ENCODE results near the gene SEC23B. TPM values are rescaled to one million over a fixed set of nuclear protein-coding genes. Genes with fewer than 3 reads are reported as not detected.

Gene SEC23B
- total RNA-seq, 2 experiments from 2014 or later: 90.6 to 97.1 TPM

GRCh38 chr20:18566892-18567738 is 59.4 kb downstream of the SEC23B start, which contains the start of gene SMIM26:
TSS of gene SMIM26 (plus strand) at chr20:18567432. CDS start at chr20:18567479, 47 bp downstream.
- Mint-ChIP-seq H3K27ac (peak within 1 kb of the TSS; percentile 91), H3K36me3 (peaks cover 22% of the 10 kb centered on the region), H3K4me1 (ENCODE audit: low read depth) (peaks cover 11% of the 10 kb centered on the region), H3K27me3 (no peaks in the 10 kb centered on the region), H3K4me3 (peak within 1 kb of the TSS; percentile 90), H3K9me3 (no peaks in the 10 kb centered on the region)
- intact Hi-C loops (cut with micrococcal nuclease): loop anchor here (1.0 to 5.0 kb wide), 9 partner anchors 20 to 600 kb away; partner anchors contain the start of genes DZANK1, MGME1, POLR3F and RBBP9
- CTCF ChIA-PET: interaction anchor here (0.6 kb wide), 1 partner anchor 59 kb away, joined by 3 read pairs; no protein-coding TSS in a partner anchor
- POLR2A ChIA-PET: interaction anchor here (0.8 to 3.0 kb wide), 2 partner anchors 59 to 99 kb away, joined by 3 to 14 read pairs; partner anchors contain the start of gene SEC23B
- DNase-seq: peak; percentile 96

- Mint-ChIP-seq H3K27me3 (no peaks in the 10 kb centered on the region), H3K36me3 (peaks cover 19% of the 10 kb centered on the region), H3K4me1 (ENCODE audit: low read depth) (peaks cover 15% of the 10 kb centered on the region), H3K27ac (peak overlapping the region; percentile 91), H3K9me3 (no peaks in the 10 kb centered on the region), H3K4me3 (peak overlapping the region; percentile 90)
- DNase-seq: no peak
- intact Hi-C loops (cut with micrococcal nuclease): loop anchor here (1.0 to 5.0 kb wide), 9 partner anchors 20 to 600 kb away; partner anchors contain the start of genes DZANK1, MGME1, POLR3F and RBBP9
- POLR2A ChIA-PET: interaction anchor here (3.0 kb wide), 1 partner anchor 60 kb away, joined by 14 read pairs; the partner anchor contains the start of gene SEC23B
- CTCF ChIA-PET: no interaction called here
These were observed 60.0 kb downstream of the SEC23B start for GRCh38 chr20:18567739-18568091.

GRCh38 chr20:18571009-18571408 is 63.3 kb downstream of the SEC23B start:
- ChIA-PET CTCF (no interaction called here), POLR2A (no interaction called here)
- Mint-ChIP-seq H3K27me3 (no peaks in the 10 kb centered on the region), H3K9me3 (no peaks in the 10 kb centered on the region), H3K36me3 (peaks cover 16% of the 10 kb centered on the region), H3K4me1 (ENCODE audit: low read depth) (peaks cover 15% of the 10 kb centered on the region), H3K4me3 (no peak overlapping the region), H3K27ac (no peak overlapping the region)
- no peak for DNase-seq
- intact Hi-C loops (cut with micrococcal nuclease): no loop called here

- intact Hi-C loops (cut with micrococcal nuclease): no loop called here
- Mint-ChIP-seq H3K9me3 (no peaks in the 10 kb centered on the region), H3K4me1 (ENCODE audit: low read depth) (peaks cover 11% of the 10 kb centered on the region), H3K27ac (no peak overlapping the region), H3K27me3 (no peaks in the 10 kb centered on the region), H3K4me3 (no peak overlapping the region), H3K36me3 (peaks cover 16% of the 10 kb centered on the region)
- CTCF ChIA-PET: no interaction called here
- POLR2A ChIA-PET: no interaction called here
- DNase-seq: no peak
These were observed 63.8 kb downstream of the SEC23B start for GRCh38 chr20:18571578-18571977.

- Mint-ChIP-seq H3K4me1 (ENCODE audit: low read depth) (no peaks in the 10 kb centered on the region), H3K27me3 (peaks cover 1% of the 10 kb centered on the region)
These were observed 70.2 kb downstream of the SEC23B start for GRCh38 chr20:18577942-18578341.

GRCh38 chr20:18578581-18578980 is 70.8 kb downstream of the SEC23B start:
- CTCF ChIA-PET: interaction anchor here (1.3 kb wide), 1 partner anchor 8 kb away, joined by 3 read pairs; no protein-coding TSS in a partner anchor
- Mint-ChIP-seq H3K27me3 (peaks cover 1% of the 10 kb centered on the region), H3K27ac (no peak overlapping the region), H3K9me3 (no peaks in the 10 kb centered on the region), H3K4me1 (ENCODE audit: low read depth) (no peaks in the 10 kb centered on the region), H3K36me3 (no peaks in the 10 kb centered on the region), H3K4me3 (no peak overlapping the region)
- intact Hi-C loops (cut with micrococcal nuclease): no loop called here
- POLR2A ChIA-PET: no interaction called here
- no peak for DNase-seq

More at GRCh38 chr20:18577942-18578341, 70.2 kb downstream of the SEC23B start:
- ChIA-PET POLR2A (no interaction called here), CTCF (interaction anchor here (1.3 kb wide), 1 partner anchor 8 kb away, joined by 3 read pairs; no protein-coding TSS in a partner anchor)
- H3K36me3 Mint-ChIP-seq: no peaks in the 10 kb centered on the region
- intact Hi-C loops (cut with micrococcal nuclease): no loop called here
- H3K4me3 Mint-ChIP-seq: no peak overlapping the region
- DNase-seq: no peak
- H3K9me3 Mint-ChIP-seq: no peaks in the 10 kb centered on the region
- H3K27ac Mint-ChIP-seq: no peak overlapping the region

- Mint-ChIP-seq H3K9me3 (no peaks in the 10 kb centered on the region), H3K36me3 (no peaks in the 10 kb centered on the region), H3K27ac (no peak overlapping the region), H3K4me3 (no peak overlapping the region), H3K4me1 (ENCODE audit: low read depth) (no peaks in the 10 kb centered on the region), H3K27me3 (peaks cover 6% of the 10 kb centered on the region)
- CTCF ChIA-PET: interaction anchor here (1.0 kb wide), 1 partner anchor 8 kb away, joined by 3 read pairs; no protein-coding TSS in a partner anchor
- intact Hi-C loops (cut with micrococcal nuclease): no loop called here
- POLR2A ChIA-PET: no interaction called here
- DNase-seq: no peak
These were observed 72.3 kb downstream of the SEC23B start for GRCh38 chr20:18580012-18580411.

GRCh38 chr20:18585134-18585533 is 77.4 kb downstream of the SEC23B start:
- intact Hi-C loops (cut with micrococcal nuclease): no loop called here
- Mint-ChIP-seq H3K27me3 (peaks cover 6% of the 10 kb centered on the region), H3K36me3 (no peaks in the 10 kb centered on the region), H3K27ac (no peak overlapping the region), H3K9me3 (no peaks in the 10 kb centered on the region), H3K4me1 (ENCODE audit: low read depth) (peaks cover 24% of the 10 kb centered on the region), H3K4me3 (no peak overlapping the region)
- ChIA-PET CTCF (no interaction called here), POLR2A (no interaction called here)
- no peak for DNase-seq

GRCh38 chr20:18587665-18588573 is 80.2 kb downstream of the SEC23B start, which contains the start of gene DTD1:
TSS of gene DTD1 (plus strand) at chr20:18588054. CDS start at chr20:18588073, 19 bp downstream.
- Mint-ChIP-seq H3K4me3 (peak within 1 kb of the TSS; percentile 86), H3K27me3 (peaks cover 5% of the 10 kb centered on the region), H3K36me3 (no peaks in the 10 kb centered on the region), H3K27ac (peak within 1 kb of the TSS; percentile 77), H3K9me3 (no peaks in the 10 kb centered on the region), H3K4me1 (ENCODE audit: low read depth) (peaks cover 32% of the 10 kb centered on the region)
- intact Hi-C loops (cut with micrococcal nuclease): loop anchor here (1.0 kb wide), 5 partner anchors 21 to 300 kb away; partner anchors contain the start of genes DZANK1, POLR3F, SEC23B and SMIM26
- ChIA-PET POLR2A (interaction anchor here (0.6 kb wide), 1 partner anchor 80 kb away, joined by 3 read pairs; the partner anchor contains the start of gene SEC23B), CTCF (interaction anchor here (0.7 to 1.0 kb wide), 2 partner anchors 9 to 1083 kb away, joined by 3 read pairs; no protein-coding TSS in a partner anchor)
- DNase-seq: peak; percentile 94

GRCh38 chr20:18588574-18588933 is 80.8 kb downstream of the SEC23B start:
- Mint-ChIP-seq H3K27ac (peak overlapping the region; percentile 77), H3K4me1 (ENCODE audit: low read depth) (peaks cover 32% of the 10 kb centered on the region), H3K9me3 (no peaks in the 10 kb centered on the region), H3K27me3 (peaks cover 5% of the 10 kb centered on the region), H3K36me3 (no peaks in the 10 kb centered on the region), H3K4me3 (peak overlapping the region; percentile 86)
- ChIA-PET POLR2A (interaction anchor here (0.6 to 0.9 kb wide), 2 partner anchors 80 to 81 kb away, joined by 3 read pairs; partner anchors contain the start of gene SEC23B), CTCF (interaction anchor here (0.7 to 1.0 kb wide), 2 partner anchors 9 to 1083 kb away, joined by 3 read pairs; no protein-coding TSS in a partner anchor)
- no peak for DNase-seq
- intact Hi-C loops (cut with micrococcal nuclease): loop anchor here (1.0 kb wide), 3 partner anchors 25 to 121 kb away; partner anchors contain the start of genes DZANK1, POLR3F and SEC23B

GRCh38 chr20:18589941-18590674 is 82.4 kb downstream of the SEC23B start:
- intact Hi-C loops (cut with micrococcal nuclease): no loop called here
- Mint-ChIP-seq H3K27ac (no peak overlapping the region), H3K4me1 (ENCODE audit: low read depth) (peaks cover 32% of the 10 kb centered on the region), H3K9me3 (no peaks in the 10 kb centered on the region), H3K27me3 (no peaks in the 10 kb centered on the region), H3K36me3 (no peaks in the 10 kb centered on the region), H3K4me3 (peak overlapping the region; percentile 26)
- DNase-seq: no peak
- CTCF ChIA-PET: no interaction called here
- POLR2A ChIA-PET: no interaction called here
